T-helper 17 cell (primary cell): ENCODE measurements around the gene ZNF566. TPM values are rescaled to one million over a fixed set of nuclear protein-coding genes. Genes with fewer than 3 reads are reported as not detected.
A peak's percentile ranks its signal among the peaks of the same experiment; 100 is the strongest.
"Not testable (repeated sequence)": the region's sequence is repeated elsewhere in the genome, so short reads cannot be mapped to it uniquely, and the experiment has no call there.

ENCODE experiments used
- ATAC-seq: fragments of 150-1000 bp; cut with Tn5 transposase; 2 replicates; pipeline ENCODE4 v1.10.0; 2021; ENCODE audit warnings: mild to moderate bottlenecking, moderate library complexity
- DNase-seq, 3 donors: peaks; one replicate each; pipeline versions ENCODE4 v3.0.0 to v3.0.0-alpha.2; 2020 to 2021
- H3K9me3 ChIP-seq: one replicate; pipeline ENCODE4 v1.7.0; 2013; ENCODE audit warnings: low read length, mild to moderate bottlenecking; ENCODE audit not compliant: control insufficient read depth, poor library complexity, severe bottlenecking
- H3K27ac Mint-ChIP-seq: one replicate; pipeline ENCODE4 v1.8.0; 2022; ENCODE audit warnings: mild to moderate bottlenecking, moderate library complexity, mixed read lengths
- H3K27me3 Mint-ChIP-seq: one replicate; pipeline ENCODE4 v1.8.0; 2022; ENCODE audit warnings: mixed read lengths
- H3K36me3 Mint-ChIP-seq: one replicate; pipeline ENCODE4 v1.8.0; 2022; ENCODE audit warnings: low read depth, mixed read lengths
- H3K4me1 Mint-ChIP-seq: one replicate; pipeline ENCODE4 v1.8.0; 2022; ENCODE audit warnings: mild to moderate bottlenecking, mixed read lengths
- H3K4me3 Mint-ChIP-seq: one replicate; pipeline ENCODE4 v1.8.0; 2022; ENCODE audit warnings: mild to moderate bottlenecking, moderate library complexity, mixed read lengths
- total RNA-seq, 4 donors: library from RNA in 2 of 4; stranded (reverse) in 2 of 4; gene quantifications; one replicate each; pipeline ENCODE4 v1.2.3 and lab custom pipeline; 2022 to 2026

Gene ZNF566
- total RNA-seq, 2 donors from 2014 or later = 7.8 to 8.5 TPM

DNA sequence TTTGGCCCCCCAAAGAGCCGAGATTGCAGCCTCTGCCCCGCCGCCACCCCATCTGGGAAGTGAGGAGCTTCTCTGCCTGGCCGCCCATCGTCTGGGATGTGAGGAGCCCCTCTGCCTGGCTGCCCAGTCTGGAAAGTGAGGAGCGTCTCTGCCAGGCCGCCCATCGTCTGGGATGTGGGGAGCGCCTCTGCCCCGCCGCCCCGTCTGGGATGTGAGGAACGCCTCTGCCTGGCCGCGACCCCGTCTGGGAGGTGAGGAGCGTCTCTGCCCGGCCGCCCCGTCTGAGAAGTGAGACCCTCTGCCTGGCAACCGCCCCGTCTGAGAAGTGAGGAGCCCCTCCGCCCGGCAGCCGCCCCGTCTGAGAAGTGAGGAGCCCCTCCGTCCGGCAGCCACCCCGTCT lies 1.5 kb upstream of the ZNF566 start:
- H3K9me3 ChIP-seq, H3K36me3 Mint-ChIP-seq, H3K27me3 Mint-ChIP-seq, H3K4me3 Mint-ChIP-seq, ATAC-seq, DNase-seq: not testable (repeated sequence)
- peaks cover 17% of the 10 kb centered on the region for H3K4me1 Mint-ChIP-seq
- peak overlapping the region; percentile 94 for H3K27ac Mint-ChIP-seq

DNA sequence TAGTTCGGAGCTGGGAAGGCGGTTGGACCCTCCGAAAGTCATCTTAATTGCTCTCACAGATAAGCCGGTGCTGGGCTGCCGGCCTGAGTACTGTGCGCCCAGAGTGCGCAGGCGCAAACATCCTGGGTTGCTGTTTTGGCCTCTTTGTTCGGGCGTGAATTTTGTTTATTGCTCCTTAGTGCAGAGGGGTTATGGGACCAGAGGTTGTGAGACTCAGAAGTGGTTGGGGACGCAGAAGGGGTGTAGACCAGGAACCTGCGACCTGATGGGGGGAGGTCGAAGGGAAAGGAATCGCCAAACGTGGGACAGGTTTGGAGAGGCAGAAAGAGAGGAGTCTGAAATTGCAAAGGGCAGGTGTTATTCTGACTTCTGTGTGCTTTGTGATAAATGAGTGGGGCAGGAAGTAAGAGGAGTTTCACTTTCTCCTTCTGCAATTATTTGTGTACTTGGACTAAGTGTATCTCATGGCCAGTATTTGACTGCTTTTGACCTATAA lies 607 bp upstream of the ZNF566 start:
- Mint-ChIP-seq H3K27me3 (no peaks in the 10 kb centered on the region), H3K4me3 (peak overlapping the region; percentile 99), H3K36me3 (no peaks in the 10 kb centered on the region), H3K27ac (peak overlapping the region; percentile 94), H3K4me1 (peaks cover 17% of the 10 kb centered on the region)
- ATAC-seq (peak; percentile 58), DNase-seq (peak; percentile 54 to 55 (median 55))
- H3K9me3 ChIP-seq = no peaks in the 10 kb centered on the region

DNA sequence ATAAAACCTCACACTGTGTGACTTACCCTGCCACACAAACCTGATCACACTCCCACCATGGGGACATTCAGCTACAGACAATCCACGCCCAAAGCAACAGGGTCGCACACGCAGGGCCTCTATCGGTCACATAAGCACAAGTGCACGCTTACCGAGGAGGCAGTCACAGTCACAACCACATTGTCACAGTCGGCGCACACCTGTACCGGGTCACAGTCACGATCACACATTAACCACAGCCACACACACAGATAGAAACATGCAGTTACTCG lies 579 bp downstream of the ZNF566 start:
- H3K27ac Mint-ChIP-seq = peak overlapping the region; percentile 94
- H3K4me1 Mint-ChIP-seq = peaks cover 17% of the 10 kb centered on the region
- H3K36me3 Mint-ChIP-seq = no peaks in the 10 kb centered on the region
- H3K4me3 Mint-ChIP-seq = peak overlapping the region; percentile 99
- ATAC-seq (peak; percentile 32), DNase-seq (no peak)
- H3K9me3 ChIP-seq = no peaks in the 10 kb centered on the region
- H3K27me3 Mint-ChIP-seq = no peaks in the 10 kb centered on the region

DNA sequence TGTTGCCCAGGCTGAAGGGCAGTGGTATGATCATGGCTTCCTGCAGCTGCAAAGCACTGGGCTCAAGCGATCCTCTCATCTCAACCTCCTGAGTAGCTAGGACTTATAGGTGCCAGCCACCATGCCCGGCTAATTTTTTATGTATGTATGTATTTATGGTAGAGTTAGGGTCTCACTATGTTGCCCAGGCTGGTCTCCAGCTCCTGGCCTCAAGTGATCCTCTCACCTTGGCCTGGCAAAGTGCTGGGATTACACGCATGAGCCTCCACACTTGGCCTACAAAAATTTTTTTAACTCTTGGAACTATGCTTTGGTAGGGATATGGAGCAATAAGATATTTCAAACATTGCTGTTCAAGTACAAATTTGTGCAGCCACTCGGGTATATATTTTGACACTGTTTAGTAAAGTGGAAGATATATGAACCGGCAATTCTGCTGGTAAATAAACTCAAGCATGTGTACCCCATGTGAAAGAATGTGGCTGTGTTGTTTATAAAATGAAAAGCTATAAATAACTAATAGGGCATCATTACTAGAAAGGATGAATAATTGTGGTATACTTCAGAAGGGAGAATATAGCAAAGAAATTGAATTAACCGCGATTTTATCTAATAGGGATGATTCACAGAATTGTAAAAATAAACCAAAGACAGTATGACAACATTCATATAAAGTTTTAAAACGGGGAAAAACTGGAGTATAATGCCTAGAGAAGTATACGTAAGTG lies 1.1 kb downstream of the ZNF566 start:
- Mint-ChIP-seq H3K36me3 (no peaks in the 10 kb centered on the region), H3K27ac (peak overlapping the region; percentile 94), H3K4me1 (peaks cover 17% of the 10 kb centered on the region), H3K4me3 (peak overlapping the region; percentile 99), H3K27me3 (no peaks in the 10 kb centered on the region)
- DNase-seq (no peak), ATAC-seq (no peak)
- H3K9me3 ChIP-seq = no peaks in the 10 kb centered on the region

DNA sequence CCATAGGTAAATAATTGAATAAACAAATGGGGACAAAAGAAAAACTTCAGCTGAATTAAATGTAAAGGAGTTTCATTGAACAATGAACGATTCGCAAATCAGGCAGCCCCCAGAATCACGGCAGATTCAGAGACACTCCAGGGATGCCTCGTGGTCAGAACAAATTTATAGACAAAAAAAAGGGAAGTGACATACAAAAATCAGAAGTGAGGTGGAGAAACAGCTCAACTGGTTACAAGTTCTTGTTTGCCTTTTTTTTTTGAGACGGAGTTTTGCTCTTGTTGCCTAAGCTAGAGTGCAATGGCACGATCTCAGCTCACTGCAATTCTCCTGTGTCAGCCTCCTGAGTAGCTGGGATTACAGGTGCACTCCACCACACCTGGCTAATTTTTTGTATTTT lies 5.7 kb downstream of the ZNF566 start:
- Mint-ChIP-seq H3K36me3 (no peaks in the 10 kb centered on the region), H3K27ac (no peak overlapping the region), H3K4me1 (peaks cover 8% of the 10 kb centered on the region), H3K27me3 (no peaks in the 10 kb centered on the region), H3K4me3 (no peak overlapping the region)
- peaks cover 5% of the 10 kb centered on the region for H3K9me3 ChIP-seq
- no peak for ATAC-seq
- DNase-seq = no peak

DNA sequence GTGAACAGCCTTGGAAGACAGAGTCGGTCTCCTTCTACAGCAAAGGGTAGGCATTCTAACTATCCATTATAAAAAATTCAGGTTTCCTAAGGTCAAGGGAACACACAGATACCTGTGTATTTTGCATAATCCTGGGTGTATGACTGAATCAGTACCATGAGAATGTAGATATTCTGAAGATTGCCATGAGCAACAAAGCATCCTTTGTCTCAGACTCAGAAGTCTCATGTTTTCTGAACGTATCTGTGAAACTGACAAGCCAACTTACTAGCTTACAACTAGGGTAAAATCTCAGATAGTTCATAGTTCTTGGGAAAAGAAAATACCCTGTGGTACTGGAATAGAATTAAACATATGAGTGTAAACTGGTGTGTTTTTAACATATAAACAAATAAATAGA lies 6.5 kb downstream of the ZNF566 start:
- Mint-ChIP-seq H3K36me3 (no peaks in the 10 kb centered on the region), H3K27ac (no peak overlapping the region), H3K27me3 (no peaks in the 10 kb centered on the region), H3K4me3 (no peak overlapping the region), H3K4me1 (peaks cover under 1% of the 10 kb centered on the region)
- no peak for ATAC-seq
- peaks cover 5% of the 10 kb centered on the region for H3K9me3 ChIP-seq
- DNase-seq = no peak

DNA sequence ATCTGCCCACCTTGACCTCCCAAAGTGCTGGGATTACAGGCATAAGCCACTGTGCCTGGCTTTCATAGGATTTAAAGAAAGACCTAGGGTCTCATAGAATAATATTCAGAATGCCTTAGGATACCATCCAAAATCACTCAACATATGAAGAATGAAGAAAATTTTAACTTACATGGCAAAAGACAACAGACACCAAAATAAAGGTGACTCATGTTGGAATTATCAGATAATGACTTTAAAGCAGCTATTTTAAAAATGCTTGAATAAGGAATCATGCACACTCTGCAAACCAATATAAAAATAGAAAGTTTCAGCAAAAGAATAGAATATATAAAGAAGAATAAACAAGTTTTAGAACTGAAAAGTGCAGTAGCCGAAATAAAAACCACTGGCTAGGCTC lies 29.3 kb downstream of the ZNF566 start:
- H3K9me3 ChIP-seq = peaks cover 10% of the 10 kb centered on the region
- Mint-ChIP-seq H3K27me3 (no peaks in the 10 kb centered on the region), H3K27ac (no peak overlapping the region), H3K4me3 (no peak overlapping the region), H3K4me1 (no peaks in the 10 kb centered on the region), H3K36me3 (no peaks in the 10 kb centered on the region)
- DNase-seq (no peak), ATAC-seq (no peak)

DNA sequence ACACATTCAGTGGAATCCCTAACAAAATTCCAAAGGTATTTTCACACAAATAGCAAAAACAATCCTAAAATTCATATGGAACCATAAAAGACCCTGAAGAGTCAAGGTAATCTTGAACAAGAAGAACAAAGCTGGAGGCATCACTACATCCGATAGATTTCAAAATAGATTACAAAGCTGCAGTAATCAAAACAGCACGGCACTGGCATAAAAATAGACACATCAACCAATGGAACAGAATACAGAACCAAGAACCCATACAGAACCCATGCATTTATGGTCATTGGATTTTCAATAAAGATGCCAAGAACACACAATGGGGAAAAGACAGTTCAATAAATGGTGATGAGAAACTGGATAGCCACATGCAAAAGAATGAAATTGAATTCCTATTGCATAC lies 32.5 kb downstream of the ZNF566 start:
- Mint-ChIP-seq H3K4me1 (no peaks in the 10 kb centered on the region), H3K27ac (no peak overlapping the region), H3K36me3 (peaks cover 7% of the 10 kb centered on the region), H3K4me3 (no peak overlapping the region), H3K27me3 (no peaks in the 10 kb centered on the region)
- peaks cover 18% of the 10 kb centered on the region for H3K9me3 ChIP-seq
- no peak for DNase-seq
- ATAC-seq = no peak

DNA sequence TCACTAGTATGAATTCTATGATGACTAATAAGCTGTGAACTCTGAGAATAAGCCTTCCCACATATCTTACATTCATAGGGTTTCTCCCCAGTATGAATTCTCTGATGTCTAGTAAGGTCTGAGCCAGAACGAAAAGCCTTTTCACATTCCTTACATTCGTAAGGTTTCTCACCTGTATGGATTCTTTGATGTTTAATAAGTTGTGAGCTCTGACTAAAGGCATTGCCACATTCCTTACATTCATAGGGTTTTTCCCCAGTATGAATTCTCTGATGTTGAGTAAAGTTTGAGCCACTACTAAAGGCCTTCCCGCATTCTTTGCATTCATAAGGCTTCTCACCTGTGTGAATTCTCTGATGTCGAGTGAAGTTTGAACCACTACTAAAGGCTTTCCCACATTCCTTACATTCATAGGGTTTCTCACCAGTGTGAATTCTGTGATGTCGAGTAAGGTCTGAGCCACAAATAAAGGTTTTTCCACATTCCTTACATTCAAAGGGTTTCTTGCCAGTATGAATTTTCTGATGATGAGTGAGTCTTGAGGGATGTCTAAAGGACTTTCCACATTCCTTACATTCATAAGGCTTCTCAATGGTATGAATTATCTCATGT lies 40.2 kb downstream of the ZNF566 start:
- Mint-ChIP-seq H3K27ac (no peak overlapping the region), H3K4me3 (no peak overlapping the region), H3K4me1 (no peaks in the 10 kb centered on the region), H3K36me3 (peaks cover 7% of the 10 kb centered on the region), H3K27me3 (no peaks in the 10 kb centered on the region)
- peaks cover 41% of the 10 kb centered on the region for H3K9me3 ChIP-seq
- no peak for ATAC-seq
- DNase-seq = no peak

DNA sequence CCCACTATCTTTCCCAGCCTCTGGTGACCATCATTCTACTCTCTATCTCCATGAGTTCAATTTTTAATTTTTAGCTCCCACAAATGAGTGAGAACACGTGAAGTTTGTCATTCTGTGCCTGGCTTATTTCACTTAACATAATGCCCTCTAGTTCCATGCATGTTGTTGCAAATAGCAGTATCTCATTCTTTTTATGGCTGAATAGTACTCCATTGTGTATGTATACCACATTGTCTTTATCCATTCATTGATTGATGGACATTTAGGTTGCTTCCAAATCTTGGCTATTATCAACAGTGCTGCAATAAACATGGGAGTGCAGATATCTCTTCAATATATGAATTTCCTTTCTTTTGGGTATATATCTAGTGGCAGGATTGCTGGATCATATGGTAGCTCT lies 48.0 kb downstream of the ZNF566 start:
- no peak overlapping the region for H3K4me3 Mint-ChIP-seq
- H3K36me3 Mint-ChIP-seq = no peaks in the 10 kb centered on the region
- no peaks in the 10 kb centered on the region for H3K4me1 Mint-ChIP-seq
- no peaks in the 10 kb centered on the region for H3K27me3 Mint-ChIP-seq
- ATAC-seq = no peak
- no peak for DNase-seq
- H3K27ac Mint-ChIP-seq = no peak overlapping the region
- H3K9me3 ChIP-seq = peaks cover 9% of the 10 kb centered on the region

DNA sequence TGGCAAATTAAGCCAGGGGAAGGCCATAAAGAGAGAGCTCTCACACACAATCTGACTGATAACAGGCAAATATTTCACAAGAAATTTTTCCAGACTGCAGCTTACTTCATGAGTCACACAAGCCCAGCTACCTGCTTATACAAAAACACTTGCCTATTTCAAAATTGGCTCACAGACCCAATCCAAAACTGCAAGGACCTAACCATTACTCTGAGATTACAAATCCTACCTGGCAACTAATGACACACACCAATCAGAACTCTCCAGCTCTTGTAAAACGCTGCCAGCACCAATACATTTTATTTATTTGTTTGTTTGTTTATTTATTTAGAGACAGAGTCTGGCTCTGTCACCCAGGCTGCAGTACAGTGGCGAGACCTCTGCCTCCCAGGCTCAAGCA lies 52.8 kb downstream of the ZNF566 start:
- H3K4me1 Mint-ChIP-seq = no peaks in the 10 kb centered on the region
- DNase-seq (no peak), ATAC-seq (no peak)
- no peaks in the 10 kb centered on the region for H3K27me3 Mint-ChIP-seq
- no peak overlapping the region for H3K27ac Mint-ChIP-seq
- no peak overlapping the region for H3K4me3 Mint-ChIP-seq
- peaks cover 2% of the 10 kb centered on the region for H3K36me3 Mint-ChIP-seq
- H3K9me3 ChIP-seq = no peaks in the 10 kb centered on the region

DNA sequence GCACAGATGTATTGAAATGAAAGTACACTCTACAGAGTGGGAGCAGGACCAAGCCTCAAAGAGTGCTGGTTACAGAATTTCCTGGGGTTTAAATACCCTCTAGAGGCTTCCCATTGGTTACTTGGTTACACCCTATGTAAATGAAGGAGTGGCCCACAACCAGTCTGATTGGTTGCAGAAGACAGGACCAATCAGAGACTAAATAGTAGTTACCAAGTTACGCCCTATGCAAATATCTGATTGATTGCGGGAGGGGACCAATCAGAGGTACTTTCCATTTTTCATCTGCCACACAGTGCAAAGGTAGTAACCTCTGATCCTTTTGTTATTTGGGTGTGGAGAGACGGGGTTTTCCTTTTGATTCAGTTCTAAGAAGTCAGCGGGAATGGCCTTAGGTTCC lies 65.4 kb downstream of the ZNF566 start:
- Mint-ChIP-seq H3K27me3 (peaks cover 5% of the 10 kb centered on the region), H3K27ac (no peak overlapping the region), H3K4me3 (no peak overlapping the region), H3K36me3 (no peaks in the 10 kb centered on the region), H3K4me1 (no peaks in the 10 kb centered on the region)
- no peak for ATAC-seq
- no peak for DNase-seq
- H3K9me3 ChIP-seq = no peaks in the 10 kb centered on the region

DNA sequence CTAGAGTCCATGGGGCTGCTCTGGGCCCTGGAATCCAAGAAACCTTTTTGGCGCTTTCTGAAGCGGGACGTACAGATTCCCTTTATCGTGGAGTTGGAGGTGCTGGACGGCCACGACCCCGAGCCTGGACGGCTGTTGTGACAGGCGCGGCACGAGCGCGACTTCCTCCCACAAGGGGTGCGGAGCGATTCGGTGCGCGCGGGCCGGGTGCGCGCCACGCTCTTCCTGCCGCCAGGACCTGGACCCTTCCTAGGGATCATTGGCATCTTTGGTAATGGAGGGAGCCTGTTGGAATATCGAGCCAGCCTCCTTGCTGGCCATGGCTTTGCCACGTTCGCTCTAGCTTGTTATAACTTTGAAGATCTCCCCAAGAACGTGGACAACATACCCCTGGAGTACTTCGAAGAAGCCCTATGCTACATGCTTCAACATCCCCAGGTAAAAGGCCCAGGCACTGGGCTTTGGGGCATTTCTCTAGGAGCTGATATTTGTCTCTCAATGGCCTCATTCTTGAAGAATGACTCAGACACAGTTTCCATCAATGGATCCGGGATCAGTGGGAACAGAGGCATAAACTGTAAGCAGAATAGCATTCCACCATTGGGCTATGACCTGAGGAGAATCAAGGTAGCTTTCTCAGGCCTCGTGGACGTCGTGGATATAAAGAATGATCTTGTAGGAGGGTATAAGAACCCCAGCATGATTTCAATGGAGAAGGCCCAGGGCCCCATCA lies 67.4 kb downstream of the ZNF566 start:
- DNase-seq (no peak), ATAC-seq (no peak)
- Mint-ChIP-seq H3K36me3 (no peaks in the 10 kb centered on the region), H3K27me3 (peaks cover 5% of the 10 kb centered on the region), H3K4me1 (peaks cover 17% of the 10 kb centered on the region), H3K27ac (no peak overlapping the region), H3K4me3 (no peak overlapping the region)
- H3K9me3 ChIP-seq = no peaks in the 10 kb centered on the region
